ELF-1 (cell line): ENCODE data around the gene JADE2.

Source experiments
- DNase-seq: peaks from one replicate; pipeline ENCODE4 v3.0.0-alpha.2; 2016; ENCODE audit warnings: low read depth, low spot score

Gene JADE2

DNA sequence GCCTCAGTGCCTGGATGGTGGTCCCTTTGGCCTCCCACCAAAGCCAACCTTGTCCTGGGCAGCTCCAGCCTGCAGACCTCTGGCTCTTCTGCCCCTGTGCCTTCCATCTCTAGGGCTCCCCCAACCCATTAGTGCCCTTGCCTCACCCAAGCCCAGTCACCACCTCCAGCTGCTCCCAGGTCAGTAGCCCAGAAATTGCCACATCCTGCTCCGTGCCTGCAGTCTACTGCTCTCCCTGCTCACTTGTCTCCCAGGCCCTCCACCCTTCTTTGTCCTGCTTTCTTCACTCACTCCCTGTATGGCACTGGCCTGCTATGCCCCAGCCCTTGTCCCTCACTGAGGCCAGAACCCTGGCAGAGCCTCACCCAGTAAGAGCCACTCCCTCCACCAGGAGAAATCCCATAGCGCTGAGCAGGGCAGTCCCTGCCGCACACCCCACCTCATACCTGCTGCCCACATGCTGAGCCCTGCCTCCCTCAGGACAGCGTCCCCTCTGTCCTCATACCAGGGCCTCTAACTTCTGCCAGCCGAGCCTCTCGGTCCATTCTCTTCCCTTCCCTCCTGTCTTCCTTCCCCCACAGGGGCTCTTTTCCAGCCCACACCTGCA, 44.4 kb downstream of the JADE2 start:
- DNase-seq = no peak

DNA sequence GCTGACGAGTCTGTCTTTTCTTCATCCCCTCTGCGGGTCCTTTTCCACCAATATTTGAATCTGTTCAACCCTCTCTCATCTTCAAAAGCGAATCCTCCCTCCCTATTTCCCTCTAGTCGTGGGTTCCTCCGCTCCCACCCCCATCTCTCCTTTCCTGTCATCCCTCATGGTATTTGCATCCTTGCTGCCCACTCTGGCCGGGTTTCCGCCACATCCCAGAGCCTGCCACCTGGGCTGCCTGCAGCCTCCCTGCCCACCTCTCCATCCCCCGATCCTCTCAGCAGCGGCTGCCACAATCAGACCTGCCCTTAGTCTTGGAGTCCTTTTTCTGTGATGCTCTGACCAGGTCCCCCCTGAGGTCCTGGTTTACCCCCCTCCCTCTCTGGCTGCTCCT, 44.9 kb downstream of the JADE2 start:
- DNase-seq = no peak

DNA sequence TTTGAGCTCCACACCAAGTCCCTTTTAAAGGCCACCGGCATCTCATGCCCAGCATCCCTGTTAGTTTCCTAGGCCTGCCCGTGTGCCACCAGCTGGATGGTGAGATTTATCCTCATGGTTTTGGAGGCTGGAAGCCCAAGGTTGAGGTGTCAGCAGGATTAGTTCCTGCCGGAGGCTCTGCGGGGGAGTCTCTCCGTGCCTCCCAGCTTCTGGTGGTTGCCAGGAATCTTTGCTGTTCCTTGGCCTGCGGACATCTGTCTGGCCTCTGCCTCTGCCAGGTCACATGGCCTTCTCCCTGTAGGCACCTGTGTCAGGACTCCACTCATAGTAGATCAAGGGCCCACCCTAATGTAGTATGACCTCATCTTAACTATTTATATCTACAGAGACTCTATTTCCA, 45.4 kb downstream of the JADE2 start:
- DNase-seq = no peak

DNA sequence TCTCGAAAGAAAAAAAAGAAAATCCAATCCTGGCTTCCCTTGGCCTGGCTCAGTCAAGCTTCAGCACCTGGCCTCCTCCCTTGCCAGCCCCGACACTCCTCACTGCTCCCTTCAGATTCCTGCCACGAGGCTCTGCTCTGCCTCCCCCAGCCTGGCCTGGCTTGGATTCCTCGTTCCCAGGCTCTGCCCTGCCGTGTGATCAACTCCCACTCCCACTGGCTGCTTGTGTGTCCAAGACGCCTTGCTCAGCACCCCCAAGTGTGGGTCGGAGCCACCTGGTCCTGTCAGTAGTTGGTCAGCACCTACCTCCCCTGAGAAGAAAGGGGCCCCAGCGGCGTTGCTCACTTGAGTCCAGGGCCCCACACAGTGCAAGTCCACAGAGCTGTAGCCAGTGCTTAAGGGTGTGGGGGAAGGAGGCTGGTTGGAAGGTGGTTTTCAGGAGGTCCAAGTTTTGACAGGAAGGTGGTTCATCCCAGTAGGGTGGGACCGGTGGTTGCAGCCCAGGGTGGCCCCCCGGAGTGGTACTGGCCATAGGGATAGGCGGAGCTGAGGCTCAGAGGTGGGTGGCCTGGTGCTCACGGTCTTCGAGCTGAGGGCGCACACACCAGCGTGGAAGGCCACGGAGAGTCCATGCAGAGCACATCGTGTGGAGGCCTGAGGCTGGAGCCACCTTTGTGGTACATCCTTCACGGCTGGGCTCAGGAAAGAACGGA, 46.4 kb downstream of the JADE2 start:
- DNase-seq = no peak

DNA sequence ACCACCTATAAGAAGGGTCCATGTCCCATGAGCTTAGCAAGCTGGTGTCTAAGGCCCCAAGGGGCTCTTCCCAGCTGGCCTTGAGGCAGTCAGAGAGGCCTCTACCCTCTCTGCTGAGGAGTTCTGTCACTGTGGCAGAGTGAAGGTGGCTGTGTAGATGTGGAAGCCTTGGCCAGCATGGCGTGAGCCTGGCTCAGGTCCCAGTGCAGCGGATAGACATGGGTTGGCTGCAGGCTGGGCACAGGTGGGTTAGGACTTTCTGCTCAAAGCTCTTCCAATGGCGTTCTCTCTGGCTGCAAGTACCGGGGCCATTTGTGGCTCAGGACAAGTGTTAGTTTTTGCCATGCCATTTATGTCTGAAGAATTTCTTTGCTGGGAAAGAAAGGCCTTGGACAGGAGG, 47.3 kb downstream of the JADE2 start:
- DNase-seq = no peak

DNA sequence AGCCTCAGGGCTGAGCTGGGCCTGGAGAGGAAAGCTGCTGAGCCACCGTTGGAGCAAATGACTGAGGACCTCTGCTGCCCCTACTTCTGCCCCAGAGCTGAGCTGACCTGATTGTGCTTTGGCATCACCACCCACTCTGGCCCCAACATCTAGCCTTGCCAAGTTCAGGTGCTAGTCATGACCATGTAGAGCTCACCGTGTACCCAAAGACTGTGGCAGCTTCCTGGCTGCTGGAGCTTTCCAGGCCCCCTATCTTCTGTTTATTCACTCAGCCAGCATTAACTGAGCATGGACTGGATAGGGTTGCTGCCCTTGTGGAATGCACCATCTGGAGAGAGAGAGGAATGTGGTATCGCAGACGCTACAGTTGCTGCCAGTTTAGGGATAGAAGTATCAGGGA, 49.1 kb downstream of the JADE2 start:
- DNase-seq = no peak

DNA sequence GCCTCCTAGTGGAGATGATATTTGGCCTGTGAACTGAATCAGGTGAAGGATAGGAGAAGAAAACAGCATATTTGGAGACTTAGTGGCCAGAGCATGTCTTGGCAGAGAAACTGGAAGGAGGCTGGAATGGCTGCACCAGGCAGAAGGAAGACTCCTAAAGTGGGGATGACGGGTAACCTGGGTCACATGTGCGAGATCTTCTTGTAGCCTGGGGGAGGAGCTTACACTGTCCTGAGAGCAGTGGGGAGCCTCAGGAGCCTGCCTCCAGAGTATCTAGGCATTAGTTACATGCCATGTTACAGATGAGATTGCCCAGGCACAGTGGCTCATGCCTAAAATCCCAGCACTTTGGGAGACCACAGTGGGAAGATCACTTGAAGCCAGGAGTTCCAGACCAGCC, 49.8 kb downstream of the JADE2 start:
- no peak for DNase-seq

DNA sequence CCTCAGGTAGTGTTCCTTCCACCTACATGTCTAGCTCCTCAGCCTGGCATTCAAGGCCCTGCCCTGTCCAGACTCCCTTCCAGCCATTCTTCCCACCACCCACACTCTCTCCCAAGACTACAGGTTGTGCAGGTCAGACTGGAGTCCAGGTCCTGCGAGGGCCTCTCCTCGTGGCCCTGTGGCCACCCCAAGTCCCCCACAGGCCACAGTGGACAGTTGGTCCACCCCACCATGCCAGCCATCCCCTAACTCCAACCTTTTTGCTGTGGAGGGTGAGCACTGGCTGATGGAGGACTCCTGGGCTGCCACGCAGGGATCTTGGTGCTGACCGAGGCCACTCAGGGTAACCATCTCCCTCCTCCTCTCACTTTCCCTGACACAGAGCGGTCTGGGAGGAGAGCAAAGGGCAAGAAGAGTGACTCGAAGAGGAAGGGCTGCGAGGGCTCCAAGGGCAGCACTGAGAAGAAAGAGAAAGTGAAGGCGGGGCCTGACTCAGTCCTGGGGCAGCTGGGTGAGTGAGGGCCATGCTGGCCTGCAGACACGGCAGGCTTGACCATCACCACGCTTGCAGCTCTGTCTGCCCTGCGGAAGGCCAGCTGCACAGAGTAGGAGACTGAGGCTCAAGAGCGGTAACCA, 51.0 kb downstream of the JADE2 start:
- DNase-seq = no peak

DNA sequence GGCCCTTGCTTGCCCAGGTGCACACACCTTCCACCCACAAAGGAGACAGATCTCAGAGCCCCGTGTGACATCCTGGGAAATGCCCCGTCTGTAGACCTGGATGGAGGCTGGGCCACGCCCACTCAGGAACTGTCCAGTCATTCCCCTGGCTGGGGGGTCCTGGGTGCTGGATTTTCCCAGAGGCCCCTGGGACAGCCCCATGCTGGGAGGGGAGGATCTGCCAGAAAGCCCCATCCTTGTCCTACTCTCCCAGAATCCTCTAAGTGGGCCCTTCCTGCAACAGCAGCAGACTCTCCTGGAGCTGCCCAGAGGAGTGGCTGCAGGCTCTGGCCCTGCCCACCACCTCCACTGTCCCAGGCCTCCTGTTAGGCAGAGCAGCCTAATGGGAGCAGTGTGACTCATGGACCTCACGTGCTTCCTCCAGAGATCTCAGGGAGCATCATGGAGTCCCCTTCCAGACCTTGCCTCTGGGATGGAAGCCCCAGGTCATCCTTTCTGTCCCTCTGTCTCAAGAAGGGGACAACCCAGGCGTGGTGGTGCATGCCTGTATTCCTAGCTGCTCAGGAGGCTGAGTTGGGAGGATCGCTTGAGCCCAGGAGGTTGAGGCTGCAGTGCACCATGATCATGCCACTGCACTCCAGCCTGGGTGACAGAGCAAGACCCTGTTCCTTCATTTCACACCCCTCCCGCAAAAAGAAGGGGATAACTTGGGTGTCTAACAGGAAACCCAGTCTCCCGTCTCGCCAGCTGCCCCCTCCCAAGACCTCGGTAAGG, 51.7 kb downstream of the JADE2 start:
- DNase-seq = peak; percentile 43

DNA sequence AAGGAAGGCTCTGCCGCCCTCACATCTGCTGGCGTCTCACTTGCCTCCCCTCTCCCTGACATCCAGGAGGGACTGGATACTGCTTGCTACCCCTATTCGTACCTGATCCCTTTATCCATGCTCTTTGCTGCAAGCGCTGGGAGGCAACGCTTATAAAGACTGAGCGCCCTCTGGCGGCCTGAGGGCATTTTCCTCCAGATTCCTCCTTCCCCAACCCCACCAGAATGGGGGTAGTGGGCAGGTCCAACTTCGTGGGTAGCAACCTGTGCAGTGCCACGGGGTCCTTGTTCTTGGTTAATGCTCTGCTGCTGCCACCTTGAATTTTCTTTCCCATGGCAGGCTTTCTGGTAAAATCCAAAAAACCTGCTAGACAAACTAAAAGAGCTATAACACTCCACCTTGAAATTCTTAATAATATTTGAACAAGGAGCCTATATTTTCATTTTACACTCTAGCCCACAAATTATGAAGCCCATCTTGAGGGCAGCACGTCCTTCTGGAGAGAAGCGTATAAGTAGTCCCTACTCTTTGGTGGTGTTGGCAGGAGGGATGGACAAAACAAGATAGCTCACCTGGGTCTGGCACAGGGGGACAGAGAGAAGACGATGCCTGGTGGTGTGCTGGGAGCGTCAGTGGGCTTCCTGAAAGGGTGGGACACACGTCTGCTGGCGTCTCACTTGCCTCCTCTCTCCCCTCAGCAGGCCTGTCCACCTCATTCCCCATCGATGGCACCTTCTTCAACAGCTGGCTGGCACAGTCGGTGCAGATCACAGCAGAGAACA, 52.5 kb downstream of the JADE2 start:
- peak; percentile 86 for DNase-seq

DNA sequence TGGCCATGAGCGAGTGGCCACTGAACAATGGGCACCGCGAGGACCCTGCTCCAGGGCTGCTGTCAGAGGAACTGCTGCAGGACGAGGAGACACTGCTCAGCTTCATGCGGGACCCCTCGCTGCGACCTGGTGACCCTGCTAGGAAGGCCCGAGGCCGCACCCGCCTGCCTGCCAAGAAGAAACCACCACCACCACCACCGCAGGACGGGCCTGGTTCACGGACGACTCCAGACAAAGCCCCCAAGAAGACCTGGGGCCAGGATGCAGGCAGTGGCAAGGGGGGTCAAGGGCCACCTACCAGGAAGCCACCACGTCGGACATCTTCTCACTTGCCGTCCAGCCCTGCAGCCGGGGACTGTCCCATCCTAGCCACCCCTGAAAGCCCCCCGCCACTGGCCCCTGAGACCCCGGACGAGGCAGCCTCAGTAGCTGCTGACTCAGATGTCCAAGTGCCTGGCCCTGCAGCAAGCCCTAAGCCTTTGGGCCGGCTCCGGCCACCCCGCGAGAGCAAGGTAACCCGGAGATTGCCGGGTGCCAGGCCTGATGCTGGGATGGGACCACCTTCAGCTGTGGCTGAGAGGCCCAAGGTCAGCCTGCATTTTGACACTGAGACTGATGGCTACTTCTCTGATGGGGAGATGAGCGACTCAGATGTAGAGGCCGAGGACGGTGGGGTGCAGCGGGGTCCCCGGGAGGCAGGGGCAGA, 53.3 kb downstream of the JADE2 start:
- no peak for DNase-seq

DNA sequence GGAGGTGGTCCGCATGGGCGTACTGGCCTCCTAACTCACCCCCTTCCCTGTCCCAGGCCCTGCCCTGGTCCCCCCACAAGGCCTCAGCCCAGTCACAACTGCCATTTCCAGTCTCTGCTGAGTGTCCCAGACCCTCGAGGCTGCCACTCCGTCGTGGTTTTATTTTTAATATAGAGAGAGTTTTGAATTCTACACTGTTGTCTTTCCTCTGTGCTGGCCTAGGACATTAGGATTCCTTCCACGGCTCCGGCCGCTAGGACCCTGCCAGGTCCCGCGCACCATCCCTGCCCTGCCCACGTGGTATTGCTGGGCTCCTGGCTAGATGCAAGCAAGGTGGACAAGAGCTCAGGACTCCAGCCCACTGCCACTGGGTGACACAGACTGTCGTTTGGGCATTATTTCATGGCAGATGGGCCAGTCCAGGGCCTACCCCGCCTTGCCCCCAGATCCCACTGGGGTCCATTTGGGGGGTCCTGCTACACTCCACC, 53.9 kb downstream of the JADE2 start:
- DNase-seq = no peak

DNA sequence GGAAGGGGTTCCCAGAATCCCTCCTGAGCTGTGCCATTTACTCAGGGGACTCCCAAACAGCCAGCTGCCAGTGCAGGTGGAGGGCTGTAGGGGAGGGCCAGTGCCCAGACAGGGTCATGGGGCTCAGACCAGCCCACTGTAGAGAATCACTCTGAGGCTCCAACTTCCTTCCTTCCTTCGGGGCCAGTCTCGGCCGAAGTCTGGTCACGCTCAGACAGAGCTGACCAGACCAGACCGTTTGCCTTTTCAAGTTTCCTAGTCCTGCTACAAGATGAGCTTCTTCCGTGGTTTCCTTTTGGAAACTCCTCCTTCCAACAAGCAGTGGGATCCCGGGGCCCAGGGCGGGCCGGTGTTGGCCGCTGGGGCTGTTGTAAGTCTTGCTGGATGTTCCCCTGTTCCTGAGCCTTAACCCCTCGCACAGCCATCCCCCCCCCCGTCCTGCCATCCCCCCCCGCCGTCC, 54.6 kb downstream of the JADE2 start:
- DNase-seq = no peak

DNA sequence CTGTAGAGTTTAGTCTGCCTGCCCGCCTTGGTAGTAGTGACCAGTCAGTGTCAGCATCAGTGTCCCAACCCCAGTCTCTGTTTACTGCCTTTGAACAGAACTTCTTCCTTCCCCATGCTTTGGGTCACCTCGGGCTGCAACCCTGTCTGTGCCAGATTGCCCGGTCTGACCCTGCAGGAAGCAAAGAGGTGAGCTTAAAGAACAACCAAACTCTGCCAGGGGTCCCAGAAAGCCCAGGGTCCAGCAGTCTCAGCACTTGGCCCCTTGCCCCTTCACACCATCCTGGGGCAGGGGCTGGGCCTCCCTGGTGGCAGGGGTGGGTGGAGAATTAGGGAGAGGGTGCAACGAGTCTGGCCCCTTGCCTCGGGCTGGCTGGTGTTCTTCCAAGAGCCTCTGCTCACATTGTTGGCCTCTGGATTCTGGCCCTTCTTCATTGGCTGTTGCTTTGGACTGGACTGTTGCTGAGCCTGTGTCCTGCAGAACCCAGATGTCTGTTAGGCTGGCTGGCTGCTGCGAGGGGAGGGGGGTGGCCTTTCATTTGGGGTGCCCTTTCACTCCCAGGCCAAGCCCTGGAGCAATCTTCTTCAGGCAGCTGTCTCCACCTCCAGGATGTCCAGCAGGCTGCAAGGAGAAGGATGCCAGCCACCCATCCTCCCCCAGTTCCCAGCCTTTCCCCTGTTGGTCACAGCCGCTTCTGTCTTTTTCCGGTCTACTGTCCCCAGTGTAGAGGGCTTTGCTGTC, 55.9 kb downstream of the JADE2 start:
- DNase-seq = no peak

DNA sequence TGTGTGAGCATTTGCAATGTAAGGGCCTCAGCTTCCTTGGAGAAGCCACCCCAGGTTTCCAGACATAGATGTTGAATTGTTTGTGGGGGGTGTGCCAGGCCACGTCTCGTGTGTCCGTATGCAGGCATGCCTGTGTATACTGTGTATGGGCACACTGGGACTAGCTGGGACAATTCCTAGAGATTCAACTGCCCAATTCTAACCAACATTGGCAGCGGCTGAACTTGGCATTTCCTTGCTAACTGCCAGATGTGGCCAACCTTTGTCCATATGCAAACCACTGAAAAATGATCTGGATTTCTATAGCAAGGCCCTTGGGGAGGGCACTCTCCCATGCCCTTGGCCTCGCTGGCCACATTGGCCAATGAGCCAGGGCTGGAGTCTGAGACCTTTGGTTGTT, 56.8 kb downstream of the JADE2 start:
- DNase-seq = no peak

DNA sequence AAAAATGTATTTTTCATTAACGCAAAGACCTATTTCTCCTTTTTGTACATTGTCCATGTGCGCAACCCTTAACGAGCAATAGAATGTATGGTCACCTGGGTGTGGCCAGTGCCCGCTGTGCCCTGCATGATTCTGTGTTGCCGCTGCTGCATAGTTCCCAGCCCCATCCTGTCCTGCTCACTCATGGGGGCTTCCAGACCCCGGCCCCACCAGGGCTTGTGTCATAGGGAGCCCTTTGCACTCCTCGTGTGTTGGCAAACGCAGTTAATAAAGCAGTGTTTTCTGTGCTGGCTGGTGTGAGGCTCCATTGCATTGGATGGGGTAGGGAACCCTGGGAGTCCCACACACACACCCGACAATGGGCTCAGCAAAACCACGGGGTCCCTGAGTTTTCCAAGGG, 57.5 kb downstream of the JADE2 start:
- no peak for DNase-seq

DNA sequence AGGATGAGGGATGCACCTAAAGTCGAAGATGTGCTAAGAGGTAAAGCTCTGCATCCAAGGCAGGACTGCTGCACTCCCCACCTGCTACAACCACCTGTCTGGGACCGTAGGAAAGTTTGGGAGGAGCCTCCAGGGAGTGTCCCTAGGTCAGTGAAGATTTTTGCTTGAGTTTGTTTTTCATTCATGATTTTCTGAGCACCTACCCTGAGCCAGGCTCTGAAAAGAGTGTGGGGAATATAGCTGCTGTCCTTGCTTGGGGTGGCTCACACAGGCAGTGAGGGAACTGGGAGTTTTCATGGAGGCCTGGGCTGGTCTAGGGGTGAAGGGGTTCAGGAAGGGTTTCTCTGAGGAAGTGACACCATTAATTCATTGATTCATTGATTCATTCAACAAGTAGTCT, 58.3 kb downstream of the JADE2 start:
- no peak for DNase-seq

DNA sequence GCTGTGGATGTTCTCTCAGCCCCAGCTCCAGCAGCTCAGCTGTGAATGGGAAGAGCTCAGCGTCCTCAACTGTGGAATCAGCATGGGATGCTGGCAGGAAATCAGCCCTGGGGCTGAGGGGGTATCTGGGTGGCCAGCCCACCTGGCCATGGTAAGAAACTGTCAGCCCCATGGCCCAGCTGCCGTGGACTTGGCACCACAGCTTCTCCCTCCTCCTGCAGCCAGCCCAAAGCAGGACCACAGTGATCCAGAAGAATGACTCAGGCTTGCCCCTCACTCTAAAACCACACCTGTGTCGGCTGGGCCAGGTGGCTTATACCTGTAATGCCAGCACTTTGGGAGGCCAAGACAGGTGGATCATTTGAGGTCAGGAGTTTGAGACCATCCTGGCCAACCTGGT, 59.2 kb downstream of the JADE2 start:
- DNase-seq = no peak

DNA sequence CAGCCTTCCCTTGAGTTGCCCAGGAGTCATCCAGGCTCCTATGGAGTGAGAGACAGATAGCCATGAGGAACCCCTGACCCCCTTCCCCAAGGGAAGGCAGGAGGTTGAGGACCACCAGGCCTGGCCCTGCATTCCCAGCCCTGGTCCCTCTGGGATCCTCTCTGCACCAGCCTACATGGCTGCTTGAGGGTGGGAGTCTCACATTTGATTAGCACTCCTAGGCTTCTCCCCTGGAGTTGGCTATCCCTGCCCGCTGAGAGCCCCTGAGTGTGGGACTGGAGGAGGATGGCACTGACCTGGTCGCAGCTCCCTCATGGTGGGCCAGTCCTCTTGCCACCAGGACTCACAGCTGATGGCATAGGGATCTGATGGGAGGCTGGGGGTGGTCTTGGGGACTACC, 60.5 kb downstream of the JADE2 start:
- no peak for DNase-seq

DNA sequence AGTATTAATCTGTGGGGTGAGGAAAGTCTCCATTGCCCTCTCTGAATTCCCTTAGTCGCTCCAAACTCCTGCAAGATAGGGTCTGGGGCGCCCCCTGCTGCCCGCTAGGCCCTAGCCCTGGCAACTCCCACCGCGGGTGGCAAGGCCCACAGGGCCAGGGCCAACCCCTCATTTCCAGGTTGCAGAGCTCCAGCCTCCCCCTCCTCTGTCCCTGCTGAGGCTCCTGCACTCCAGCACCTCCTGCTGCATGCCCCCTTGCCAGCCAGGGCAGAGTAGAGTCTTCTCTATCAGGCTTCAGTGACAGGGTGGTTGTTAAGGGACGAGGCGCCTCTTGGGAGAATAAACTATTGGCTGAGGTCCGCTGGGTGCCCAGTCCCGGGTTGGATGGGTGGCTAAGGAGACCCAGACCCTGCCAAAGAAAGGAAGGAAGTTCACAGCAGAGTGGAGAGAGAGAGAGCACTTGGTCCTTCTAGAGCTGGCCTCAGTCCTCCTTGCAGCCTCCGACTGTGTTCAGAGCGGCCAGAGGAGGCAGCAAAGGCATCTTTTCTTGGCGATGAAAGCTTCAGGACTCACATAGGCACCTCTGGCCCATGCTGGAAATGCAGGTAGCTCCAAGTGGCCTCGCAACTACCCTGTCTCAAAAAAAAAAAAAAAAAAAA, 61.5 kb downstream of the JADE2 start:
- DNase-seq = peak; percentile 90
